Muscle layer of colon (tissue), 2 donors: ENCODE data around the gene TNFRSF11A.

Experiments
- H3K27ac ChIP-seq: one replicate; pipeline ENCODE4 v1.7.0; 2013; ENCODE audit warnings: low read depth, mild to moderate bottlenecking, low read length, moderate library complexity
- H3K27me3 ChIP-seq, 2 donors: one replicate each; pipeline ENCODE4 v1.7.0; 2013; ENCODE audit warnings: low read length in 2 of 2, mild to moderate bottlenecking in 2 of 2; ENCODE audit not compliant: insufficient read depth in 2 of 2, control insufficient read depth in 1 of 2
- H3K36me3 ChIP-seq: one replicate; pipeline ENCODE4 v1.7.0; 2013; ENCODE audit warnings: mild to moderate bottlenecking, low read length; ENCODE audit not compliant: insufficient read depth
- H3K4me1 ChIP-seq: one replicate; pipeline ENCODE4 v1.7.0; 2013; ENCODE audit warnings: mild to moderate bottlenecking, low read length; ENCODE audit not compliant: insufficient read depth
- H3K4me3 ChIP-seq, 2 donors: one replicate each; pipeline ENCODE4 v1.7.0; 2013; ENCODE audit warnings: low read length in 2 of 2, low read depth in 1 of 2, mild to moderate bottlenecking in 1 of 2, moderate library complexity in 1 of 2
- H3K9ac ChIP-seq: one replicate; pipeline ENCODE4 v1.7.0; 2013; ENCODE audit warnings: low read length
- H3K9me3 ChIP-seq: one replicate; pipeline ENCODE4 v1.7.0; 2013; ENCODE audit warnings: mild to moderate bottlenecking, low read length
- donor health status: abdominal sarcoma.
- donor health status: Adenocarcinoma of cecum.

Gene TNFRSF11A

DNA sequence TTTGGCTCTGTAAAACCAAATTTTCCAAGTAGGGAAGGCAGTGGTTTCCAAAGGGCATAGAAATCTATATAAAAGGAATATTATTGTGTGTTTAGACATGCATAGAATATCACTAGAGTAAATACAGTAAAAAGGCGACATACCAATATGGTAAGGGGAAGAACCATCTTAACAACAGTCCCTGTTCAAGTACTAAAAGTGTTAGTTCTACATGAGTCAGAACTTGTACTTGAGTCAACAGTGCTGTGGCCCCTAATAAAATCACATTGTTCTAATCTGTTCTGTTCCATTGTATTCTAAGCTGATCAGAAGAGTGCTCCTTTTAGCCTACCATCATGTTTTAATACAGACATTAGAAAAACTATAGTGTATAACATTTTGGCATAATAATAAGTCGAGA is 36.1 kb upstream of the TNFRSF11A start:
- H3K9me3 ChIP-seq, result no peaks in the 10 kb centered on the region
- H3K4me1 ChIP-seq, result no peaks in the 10 kb centered on the region
- no peak overlapping the region for H3K4me3 ChIP-seq
- no peak overlapping the region for H3K27ac ChIP-seq
- peaks cover 16% of the 10 kb centered on the region for H3K36me3 ChIP-seq
- H3K27me3 ChIP-seq, result no peaks in the 10 kb centered on the region
- H3K9ac ChIP-seq, result no peak overlapping the region

- H3K4me1 ChIP-seq, result no peaks in the 10 kb centered on the region
- no peaks in the 10 kb centered on the region for H3K9me3 ChIP-seq
- no peak overlapping the region for H3K27ac ChIP-seq
- no peaks in the 10 kb centered on the region for H3K27me3 ChIP-seq
- no peak overlapping the region for H3K4me3 ChIP-seq
- no peak overlapping the region for H3K9ac ChIP-seq
- H3K36me3 ChIP-seq, result peaks cover 9% of the 10 kb centered on the region
Measured at GRCh38 chr18:62294073-62294472, 31.0 kb upstream of the TNFRSF11A start.

- H3K9me3 ChIP-seq, result no peaks in the 10 kb centered on the region
- H3K9ac ChIP-seq, result no peak overlapping the region
- H3K4me3 ChIP-seq, result no peak overlapping the region
- no peak overlapping the region for H3K27ac ChIP-seq
- H3K4me1 ChIP-seq, result no peaks in the 10 kb centered on the region
- no peaks in the 10 kb centered on the region for H3K27me3 ChIP-seq
- H3K36me3 ChIP-seq, result peaks cover 13% of the 10 kb centered on the region
Measured at GRCh38 chr18:62300359-62300963, 24.6 kb upstream of the TNFRSF11A start.

GRCh38 chr18:62301322-62301721 is 23.8 kb upstream of the TNFRSF11A start:
- Histone ChIP-seq H3K4me1 (no peaks in the 10 kb centered on the region), H3K27me3 (no peaks in the 10 kb centered on the region), H3K9ac (no peak overlapping the region), H3K27ac (no peak overlapping the region), H3K4me3 (no peak overlapping the region), H3K9me3 (no peaks in the 10 kb centered on the region), H3K36me3 (peaks cover 13% of the 10 kb centered on the region)

DNA sequence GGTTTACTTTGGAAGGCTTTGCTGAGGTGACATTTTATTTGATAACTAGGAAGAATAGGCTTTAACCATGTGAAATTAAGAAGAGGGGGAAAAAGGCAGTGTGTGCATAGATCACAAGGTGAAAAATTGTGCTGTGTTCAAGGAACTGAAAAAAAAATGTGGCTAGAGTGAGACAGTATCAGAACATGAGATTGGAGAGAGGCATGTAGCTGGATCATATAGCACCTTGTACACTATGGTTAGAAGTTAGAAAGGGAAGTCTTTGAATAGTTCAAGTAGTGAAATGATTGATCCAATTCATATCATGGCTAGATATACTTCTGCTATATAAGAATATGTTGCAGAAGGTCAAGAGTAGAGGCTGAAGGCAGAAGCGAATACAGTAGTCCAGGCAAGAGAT is 12.3 kb upstream of the TNFRSF11A start:
- no peak overlapping the region for H3K4me3 ChIP-seq
- no peaks in the 10 kb centered on the region for H3K27me3 ChIP-seq
- no peaks in the 10 kb centered on the region for H3K9me3 ChIP-seq
- H3K36me3 ChIP-seq, result no peaks in the 10 kb centered on the region
- H3K27ac ChIP-seq, result no peak overlapping the region
- H3K4me1 ChIP-seq, result no peaks in the 10 kb centered on the region
- no peak overlapping the region for H3K9ac ChIP-seq

DNA sequence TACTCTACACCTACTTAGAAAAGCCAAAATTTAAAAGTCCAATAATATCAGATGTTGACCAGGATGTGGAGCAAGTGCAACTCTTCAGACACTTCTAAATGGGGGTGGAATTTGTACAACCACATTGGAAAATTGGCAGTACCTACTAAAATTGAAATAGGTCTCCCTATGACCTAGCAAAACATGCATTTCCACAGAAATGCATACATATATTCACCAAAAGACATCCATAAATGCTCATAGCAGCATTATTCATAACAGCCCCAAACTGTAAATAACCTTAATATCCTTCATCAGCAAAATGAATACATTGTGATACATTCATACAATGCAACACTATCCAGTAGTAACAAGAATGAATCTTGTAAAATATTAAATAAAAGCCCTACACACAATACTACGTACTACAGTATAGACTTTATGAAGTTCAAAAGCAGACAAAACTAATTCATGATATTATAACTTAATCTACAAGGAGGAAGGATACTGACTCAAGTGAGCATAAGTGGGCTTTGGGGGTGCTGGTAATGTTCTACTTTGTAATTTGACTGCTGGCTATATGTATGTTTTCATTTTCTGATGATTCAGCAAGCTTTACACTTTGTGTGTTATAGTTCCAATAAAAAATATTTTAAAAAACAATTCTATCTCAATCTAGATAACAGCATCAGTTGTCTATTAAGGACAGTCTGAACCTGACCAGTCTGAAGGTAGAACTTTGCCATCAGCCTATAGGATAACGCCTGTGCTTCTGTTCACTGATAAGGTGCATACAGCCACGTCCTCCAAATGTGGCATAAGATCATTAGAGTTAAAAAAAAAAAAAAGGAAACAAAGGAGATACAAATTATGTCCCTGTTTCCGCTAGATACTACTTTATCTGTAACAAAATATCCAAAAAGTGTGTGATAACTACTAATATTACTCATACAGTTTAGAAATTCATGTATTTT is 6.6 kb upstream of the TNFRSF11A start:
- H3K4me3 ChIP-seq, result no peak overlapping the region
- H3K36me3 ChIP-seq, result no peaks in the 10 kb centered on the region
- H3K9ac ChIP-seq, result no peak overlapping the region
- H3K27me3 ChIP-seq, result peaks cover 0 to under 1% of the 10 kb centered on the region in 2 donors
- H3K27ac ChIP-seq, result no peak overlapping the region
- H3K4me1 ChIP-seq, result no peaks in the 10 kb centered on the region
- no peaks in the 10 kb centered on the region for H3K9me3 ChIP-seq

- no peak overlapping the region for H3K9ac ChIP-seq
Measured at GRCh38 chr18:62321201-62321600, 3.9 kb upstream of the TNFRSF11A start.

GRCh38 chr18:62323483-62324180 is 1.5 kb upstream of the TNFRSF11A start:
- H3K9me3 ChIP-seq, result no peaks in the 10 kb centered on the region
- H3K36me3 ChIP-seq, result no peaks in the 10 kb centered on the region
- no peak overlapping the region for H3K27ac ChIP-seq
- H3K27me3 ChIP-seq, result peaks cover 30 to 48% of the 10 kb centered on the region in 2 donors
- H3K9ac ChIP-seq, result no peak overlapping the region
- H3K4me1 ChIP-seq, result peaks cover 13% of the 10 kb centered on the region
- H3K4me3 ChIP-seq, result no peak overlapping the region

More at GRCh38 chr18:62321201-62321600, 3.9 kb upstream of the TNFRSF11A start:
- no peaks in the 10 kb centered on the region for H3K9me3 ChIP-seq
- no peak overlapping the region for H3K27ac ChIP-seq
- H3K36me3 ChIP-seq, result no peaks in the 10 kb centered on the region
- H3K27me3 ChIP-seq, result peaks cover 7 to 24% of the 10 kb centered on the region in 2 donors
- no peak overlapping the region for H3K4me3 ChIP-seq
- peaks cover 8% of the 10 kb centered on the region for H3K4me1 ChIP-seq

GRCh38 chr18:62324181-62324828 is 805 bp upstream of the TNFRSF11A start:
- H3K9ac ChIP-seq, result no peak overlapping the region
- H3K4me3 ChIP-seq, result no peak overlapping the region
- H3K27me3 ChIP-seq, result peaks cover 35 to 55% of the 10 kb centered on the region in 2 donors

DNA sequence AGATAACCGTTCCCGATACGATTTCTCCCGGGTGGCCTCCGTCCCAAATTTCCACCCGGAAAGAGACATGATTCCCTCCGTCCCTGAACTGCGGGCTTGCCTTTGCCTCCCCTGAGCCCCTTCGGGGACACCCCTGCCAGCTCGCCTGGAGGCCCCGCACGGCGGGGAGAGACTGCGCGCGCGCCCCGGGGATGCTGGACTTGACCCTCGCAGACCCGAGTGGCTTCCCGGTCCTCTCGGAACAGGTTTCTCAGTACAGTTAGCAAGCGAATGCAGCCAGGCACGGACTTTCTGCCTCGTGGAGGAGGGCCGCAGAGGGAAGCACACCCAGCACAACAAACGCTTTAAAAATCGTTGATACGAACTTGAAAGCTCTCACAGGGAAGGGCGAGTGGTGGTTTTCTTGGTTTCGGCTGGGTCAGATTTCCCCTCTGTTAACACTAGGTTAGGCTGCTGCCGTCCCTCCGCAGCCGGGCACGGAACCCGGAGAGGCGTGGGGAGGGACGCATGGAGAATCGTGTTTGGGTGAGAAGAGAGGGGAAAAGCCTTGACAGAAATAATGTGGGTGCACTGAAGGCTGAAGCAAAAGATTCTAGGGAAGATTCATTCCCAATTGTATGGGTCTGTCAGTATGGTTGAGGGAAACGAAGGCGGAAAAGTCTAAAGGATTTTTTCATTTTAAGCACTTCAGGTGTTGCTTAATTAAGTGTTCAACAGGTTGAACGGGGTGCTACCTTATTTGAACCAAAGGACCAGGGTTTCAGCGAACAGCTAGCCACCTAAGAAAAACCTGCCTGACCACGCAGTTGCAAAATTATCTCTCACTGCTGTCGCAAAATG is 916 bp downstream of the TNFRSF11A start:
- Histone ChIP-seq H3K27me3 (peaks cover 43 to 66% of the 10 kb centered on the region in 2 donors), H3K4me1 (peaks cover 13% of the 10 kb centered on the region)

More at GRCh38 chr18:62324181-62324828, 805 bp upstream of the TNFRSF11A start:
- no peaks in the 10 kb centered on the region for H3K36me3 ChIP-seq
- no peak overlapping the region for H3K27ac ChIP-seq
- H3K9me3 ChIP-seq, result no peaks in the 10 kb centered on the region
- peaks cover 13% of the 10 kb centered on the region for H3K4me1 ChIP-seq

More for the DNA sequence above, 916 bp downstream of the TNFRSF11A start:
- Histone ChIP-seq H3K4me3 (peak overlapping the region; percentile 33 to 53), H3K27ac (no peak overlapping the region), H3K36me3 (no peaks in the 10 kb centered on the region), H3K9me3 (no peaks in the 10 kb centered on the region), H3K9ac (no peak overlapping the region)
